Measurements from ENCODE around the gene MRPS6. TPM values are rescaled to one million over a fixed set of nuclear protein-coding genes. Genes with fewer than 3 reads are reported as not detected.

Gene MRPS6
- total RNA-seq, 4 donors from 2014 or later, result 19.5 to 44.0 (median 40.9) TPM

GRCh38 chr21:34094949-34095348 lies 21.6 kb downstream of the MRPS6 start:
- no peak overlapping the region for H3K4me3 ChIP-seq
- DNase-seq (ENCODE audit: extremely low spot score), result no peak
- WGBS, result 89% methylated on average over 7 of the region's 7 CpGs
- TF ChIP-seq CTCF (IDR thresholded peaks at IDR 0.05), result no peak
- TF ChIP-seq EP300 (IDR thresholded peaks at IDR 0.05), result no peak
- TF ChIP-seq POLR2AphosphoS5 (IDR thresholded peaks at IDR 0.05), result no peak
- no peak for TF ChIP-seq POLR2A (IDR thresholded peaks at IDR 0.05; ENCODE audit: low read depth)
- H3K27ac ChIP-seq (replicated peaks in 1 of 4), result no peak overlapping the region
- intact Hi-C loops (cut with DNase I), result no loop called here
- no peaks in the 10 kb centered on the region for H3K27me3 ChIP-seq
- peaks cover 9 to 46% (median 44%) of the 10 kb centered on the region in 4 donors for H3K4me1 ChIP-seq
- H3K36me3 ChIP-seq, result peaks cover 12 to 19% (median 14%) of the 10 kb centered on the region in 4 donors
- H3K9me3 ChIP-seq, result no peaks in the 10 kb centered on the region

- TF ChIP-seq EP300 (IDR thresholded peaks at IDR 0.05) (no peak), POLR2A (IDR thresholded peaks at IDR 0.05; ENCODE audit: low read depth) (no peak), POLR2AphosphoS5 (IDR thresholded peaks at IDR 0.05) (no peak)
- DNase-seq (ENCODE audit: extremely low spot score), result no peak
- Histone ChIP-seq H3K4me3 (no peak overlapping the region), H3K36me3 (peaks cover 12 to 19% (median 14%) of the 10 kb centered on the region in 4 donors), H3K27ac (replicated peaks in 1 of 4) (no peak overlapping the region), H3K9me3 (no peaks in the 10 kb centered on the region), H3K4me1 (peaks cover 16 to 50% (median 44%) of the 10 kb centered on the region in 4 donors), H3K27me3 (no peaks in the 10 kb centered on the region)
- intact Hi-C loops (cut with DNase I), result no loop called here
- WGBS, result 85% methylated on average over 2 of the region's 2 CpGs
These were observed 24.1 kb downstream of the MRPS6 start for GRCh38 chr21:34097442-34097841.

GRCh38 chr21:34100337-34100736 lies 27.0 kb downstream of the MRPS6 start:
- Histone ChIP-seq H3K9me3 (no peaks in the 10 kb centered on the region), H3K27me3 (no peaks in the 10 kb centered on the region), H3K27ac (replicated peaks in 1 of 4) (no peak overlapping the region), H3K4me3 (no peak overlapping the region), H3K36me3 (peaks cover 7 to 13% (median 8%) of the 10 kb centered on the region in 4 donors), H3K4me1 (peaks cover 19 to 58% (median 45%) of the 10 kb centered on the region in 4 donors)
- intact Hi-C loops (cut with DNase I), result no loop called here
- TF ChIP-seq EP300 (IDR thresholded peaks at IDR 0.05) (no peak), POLR2A (IDR thresholded peaks at IDR 0.05; ENCODE audit: low read depth) (no peak), CTCF (IDR thresholded peaks at IDR 0.05) (no peak), POLR2AphosphoS5 (IDR thresholded peaks at IDR 0.05) (no peak)
- 100% methylated on average over 2 of the region's 2 CpGs for WGBS
- DNase-seq (ENCODE audit: extremely low spot score), result no peak

- Histone ChIP-seq H3K4me3 (no peak overlapping the region), H3K27ac (replicated peaks in 1 of 4) (no peak overlapping the region), H3K27me3 (no peaks in the 10 kb centered on the region), H3K9me3 (no peaks in the 10 kb centered on the region), H3K36me3 (peaks cover 2 to 9% (median 4%) of the 10 kb centered on the region in 4 donors), H3K4me1 (peaks cover 19 to 63% (median 49%) of the 10 kb centered on the region in 4 donors)
- intact Hi-C loops (cut with DNase I), result no loop called here
- WGBS, result 55% methylated on average over 4 of the region's 4 CpGs
- no peak for TF ChIP-seq CTCF (IDR thresholded peaks at IDR 0.05)
- no peak for TF ChIP-seq POLR2A (IDR thresholded peaks at IDR 0.05; ENCODE audit: low read depth)
- no peak for TF ChIP-seq EP300 (IDR thresholded peaks at IDR 0.05)
- TF ChIP-seq POLR2AphosphoS5 (IDR thresholded peaks at IDR 0.05), result no peak
- DNase-seq (ENCODE audit: extremely low spot score), result no peak
These were observed 27.4 kb downstream of the MRPS6 start for GRCh38 chr21:34100790-34101189.

- intact Hi-C loops (cut with DNase I), result no loop called here
- H3K4me3 ChIP-seq, result no peak overlapping the region
- no peaks in the 10 kb centered on the region for H3K36me3 ChIP-seq
- no peaks in the 10 kb centered on the region for H3K27me3 ChIP-seq
- TF ChIP-seq POLR2AphosphoS5 (IDR thresholded peaks at IDR 0.05) (no peak), CTCF (IDR thresholded peaks at IDR 0.05) (no peak), EP300 (IDR thresholded peaks at IDR 0.05) (no peak), POLR2A (IDR thresholded peaks at IDR 0.05; ENCODE audit: low read depth) (no peak)
- no peak overlapping the region for H3K27ac ChIP-seq (replicated peaks in 1 of 4)
- DNase-seq (ENCODE audit: extremely low spot score), result no peak
- no peaks in the 10 kb centered on the region for H3K9me3 ChIP-seq
- peaks cover 10 to 46% (median 29%) of the 10 kb centered on the region in 4 donors for H3K4me1 ChIP-seq
These were observed 32.7 kb downstream of the MRPS6 start for GRCh38 chr21:34105947-34106541.

Data from esophagus muscularis mucosa (tissue), 4 donors.